ENCODE data around the gene SUSD6.
"Not testable (repeated sequence)": the region's sequence is repeated elsewhere in the genome, so short reads cannot be mapped to it uniquely, and the experiment has no call there.

The SUSD6 gene

DNA sequence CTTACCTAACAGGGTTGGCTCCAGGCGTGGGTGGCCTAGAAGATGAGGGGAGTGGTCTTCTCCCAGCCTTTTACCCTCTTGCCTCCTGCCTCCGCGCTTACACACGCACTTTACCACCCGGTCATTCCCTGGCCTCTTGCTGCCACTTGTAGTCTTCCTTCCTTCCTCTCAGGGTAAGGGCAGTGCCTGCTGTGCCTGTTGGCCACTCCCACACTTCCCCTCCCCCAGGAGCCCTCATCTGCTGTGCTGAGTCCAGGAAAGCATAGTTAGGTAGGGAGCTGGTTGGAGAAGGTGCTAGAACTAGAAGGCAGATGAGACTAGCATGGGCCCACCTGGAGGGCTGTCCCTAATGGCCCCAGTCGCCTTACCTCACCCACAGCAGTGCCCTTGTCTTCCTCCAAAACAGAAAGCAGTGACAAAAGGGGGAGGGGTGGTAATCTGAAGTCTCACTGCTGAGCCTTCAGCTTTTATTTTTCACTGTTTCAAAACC is 101.2 kb downstream of the SUSD6 start:
- DNase-seq (ENCODE audit: low spot score), result no peak

DNA sequence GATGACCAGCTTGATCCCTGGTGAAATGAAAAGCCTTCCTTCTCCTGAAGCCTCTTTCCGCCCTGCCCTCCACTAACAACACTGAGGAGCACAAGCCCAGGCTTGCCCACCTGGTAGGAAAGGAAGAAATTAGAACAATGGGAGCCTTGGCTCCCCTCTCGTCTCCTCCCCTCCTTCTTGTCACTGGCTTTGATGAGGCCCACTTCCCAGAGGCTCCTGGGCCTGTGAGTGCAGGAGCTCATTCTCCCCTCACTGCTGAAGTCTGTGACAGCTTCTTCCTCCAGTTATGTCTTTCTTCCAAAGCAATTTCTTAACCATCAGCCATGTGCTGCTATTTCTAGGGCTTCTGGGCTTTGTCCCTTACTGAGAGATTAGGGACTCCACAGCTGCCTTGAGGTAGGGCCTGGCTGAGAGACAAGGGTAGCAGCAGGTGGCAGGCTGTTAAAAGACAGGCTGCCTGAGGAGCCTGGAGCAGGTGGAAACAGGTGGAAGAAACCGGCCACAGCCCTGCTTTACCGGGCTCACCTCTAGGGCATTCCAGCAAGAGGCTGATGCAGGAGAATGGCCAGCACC is 101.9 kb downstream of the SUSD6 start:
- DNase-seq (ENCODE audit: low spot score), result no peak

DNA sequence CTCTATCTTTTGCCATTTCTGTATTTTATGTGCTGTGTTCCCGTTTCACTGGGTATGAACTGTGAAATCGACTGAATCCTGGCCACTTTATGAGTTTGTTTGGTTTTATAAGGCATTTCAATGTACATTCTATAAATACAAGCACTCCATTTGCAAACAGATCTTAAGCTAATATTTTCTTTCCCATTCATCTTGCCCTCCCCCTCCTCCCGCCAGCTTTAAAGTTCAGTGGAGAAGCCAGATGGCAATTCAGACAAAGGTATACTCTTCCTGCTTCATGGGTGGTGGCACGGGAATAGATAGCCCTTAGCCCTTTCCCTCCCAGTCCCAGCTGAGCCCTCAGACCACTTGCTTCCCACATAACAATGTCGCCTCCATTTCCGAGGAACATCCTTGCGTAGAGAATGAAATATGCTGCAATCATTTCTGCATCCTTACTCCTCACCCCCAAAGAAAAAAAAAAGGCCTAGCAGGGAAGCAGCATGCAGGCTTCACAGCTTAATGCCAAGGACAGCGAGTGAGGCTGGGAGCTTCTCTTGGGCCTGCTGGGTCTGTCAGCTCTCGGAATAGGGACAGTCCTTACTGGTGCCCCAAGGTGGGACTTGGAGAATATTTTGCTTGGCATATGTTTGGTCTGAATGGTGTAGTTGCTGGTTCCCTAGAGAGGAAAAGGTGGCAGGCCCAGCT is 102.7 kb downstream of the SUSD6 start:
- no peak for DNase-seq (ENCODE audit: low spot score)

DNA sequence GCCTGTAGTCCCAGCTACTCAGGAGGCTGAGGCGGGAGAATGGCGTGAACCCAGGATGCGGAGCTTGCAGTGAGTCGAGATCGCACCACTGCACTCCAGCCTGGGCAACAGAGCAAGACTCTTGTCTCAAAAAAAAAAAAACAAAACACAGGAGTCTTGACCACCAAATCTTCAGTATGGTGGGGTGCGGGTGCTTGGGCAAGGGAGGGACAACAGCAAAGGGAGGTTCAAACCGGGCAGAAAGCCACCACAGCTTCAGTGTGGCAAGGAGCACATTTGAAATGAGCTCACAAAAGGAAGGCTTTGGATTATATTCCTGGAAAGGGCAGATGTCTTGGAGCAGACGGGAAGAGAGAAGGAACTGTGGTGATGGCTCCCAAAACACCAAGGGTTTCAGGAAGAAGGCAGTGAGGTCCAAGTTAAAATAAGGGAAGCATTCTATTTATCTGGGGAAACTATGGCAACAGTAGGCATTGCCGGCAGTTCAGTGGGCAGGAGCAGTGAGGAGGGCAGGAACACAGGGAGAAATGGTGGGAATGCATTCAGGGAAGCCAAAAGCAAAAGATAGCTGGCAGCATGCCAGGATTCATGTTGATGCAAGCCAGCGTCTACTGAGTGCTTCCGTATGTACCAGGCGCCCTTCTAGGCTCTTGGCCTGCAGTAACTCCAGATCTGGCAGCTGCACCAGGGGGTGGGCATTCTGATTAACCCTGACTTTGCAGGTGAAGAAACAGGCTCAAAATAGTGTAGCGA is 104.5 kb downstream of the SUSD6 start:
- DNase-seq (ENCODE audit: low spot score), result no peak

DNA sequence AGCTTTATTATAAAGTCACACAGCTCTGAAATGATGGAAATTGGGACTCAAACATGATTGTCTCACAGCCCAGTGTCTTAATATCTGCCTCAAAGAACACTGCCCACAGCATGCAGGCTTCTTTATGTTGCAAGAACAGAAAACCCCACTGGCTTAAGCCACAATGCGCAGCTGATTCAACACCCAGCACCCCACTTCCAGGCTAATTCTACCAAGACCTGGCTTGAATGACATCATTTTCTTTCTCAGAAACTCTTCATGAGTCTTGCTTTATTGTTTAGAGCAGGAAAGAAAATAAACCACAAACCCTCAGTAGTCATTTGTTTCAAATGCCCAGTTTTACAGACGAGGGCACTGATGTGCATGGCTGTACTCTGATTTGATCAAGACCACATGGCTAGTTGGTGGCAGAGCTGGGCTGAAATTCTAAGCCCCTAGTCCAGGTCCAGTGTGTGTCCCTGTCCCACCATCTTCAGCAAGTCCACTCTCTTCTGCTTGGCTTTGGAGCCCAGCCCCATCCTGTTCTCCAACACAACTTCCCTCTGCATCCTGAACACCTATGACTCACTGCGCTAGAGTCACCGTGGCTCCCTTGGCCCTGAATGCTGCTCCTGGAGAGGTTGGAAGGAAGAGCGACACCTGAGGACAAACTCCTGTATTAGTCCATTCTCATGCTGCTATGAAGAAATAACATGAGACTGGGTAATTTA is 105.2 kb downstream of the SUSD6 start:
- DNase-seq (ENCODE audit: low spot score), result peak; percentile 16

DNA sequence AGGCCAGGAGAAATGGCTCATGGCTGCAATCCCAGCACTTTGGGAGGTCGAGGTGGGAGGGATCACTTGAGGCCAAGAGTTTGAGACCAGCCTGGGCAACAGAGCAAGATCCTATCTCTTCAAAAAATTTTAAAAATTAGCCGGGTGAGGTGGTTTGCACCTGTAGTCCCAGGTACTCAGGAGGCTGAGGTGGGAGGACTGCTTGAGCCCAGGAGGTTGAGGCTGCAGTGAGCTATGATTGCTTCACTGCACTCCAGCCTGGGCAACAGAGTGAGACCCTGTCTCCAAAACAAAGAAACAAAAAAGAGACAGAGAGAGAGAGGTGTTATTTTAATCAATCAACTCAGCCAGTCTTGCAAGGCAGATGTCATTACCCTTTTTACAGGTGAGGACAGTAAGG is 107.2 kb downstream of the SUSD6 start:
- DNase-seq (ENCODE audit: low spot score), result not testable (repeated sequence)

DNA sequence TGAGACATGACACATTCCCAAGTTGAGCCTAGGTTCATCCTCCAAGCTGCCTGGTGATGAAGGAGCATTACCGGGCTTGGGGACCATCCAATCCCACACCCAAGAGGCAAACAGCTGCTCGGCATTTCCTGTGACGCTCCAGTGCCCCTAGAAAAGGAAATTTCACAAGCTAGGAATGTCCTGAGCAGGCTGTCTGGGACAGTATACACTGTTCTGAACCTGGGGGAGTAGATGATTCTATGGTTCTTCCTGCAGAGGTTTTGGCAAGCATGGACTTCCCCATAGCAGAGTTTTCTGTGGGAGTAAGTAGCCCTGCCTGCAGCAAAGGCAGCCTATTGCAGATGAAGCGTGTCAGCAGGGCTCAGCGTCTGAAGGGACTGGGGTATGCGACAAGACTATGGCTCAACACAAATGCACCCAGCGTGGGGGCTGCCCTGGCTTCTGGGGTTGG is 108.1 kb downstream of the SUSD6 start:
- DNase-seq (ENCODE audit: low spot score), result no peak

DNA sequence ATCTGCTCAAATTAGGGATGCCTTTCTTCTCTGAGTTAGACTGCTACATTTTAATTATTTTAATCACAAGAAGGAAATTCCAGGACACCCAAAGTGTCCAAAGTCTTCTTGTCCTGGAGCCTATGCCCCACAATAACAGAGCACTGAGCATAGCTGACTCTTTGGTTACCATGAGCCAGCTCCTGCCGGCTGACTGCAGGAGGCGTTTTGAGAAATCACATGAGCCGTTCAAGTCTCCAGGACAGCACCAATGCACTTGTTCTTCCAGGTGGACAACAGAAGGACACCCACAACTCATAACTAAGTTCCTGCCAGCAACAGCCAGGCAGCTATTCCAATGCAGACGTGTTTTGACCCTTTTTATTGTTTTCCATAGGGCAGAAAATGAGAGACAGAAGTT is 109.5 kb downstream of the SUSD6 start:
- no peak for DNase-seq (ENCODE audit: low spot score)

DNA sequence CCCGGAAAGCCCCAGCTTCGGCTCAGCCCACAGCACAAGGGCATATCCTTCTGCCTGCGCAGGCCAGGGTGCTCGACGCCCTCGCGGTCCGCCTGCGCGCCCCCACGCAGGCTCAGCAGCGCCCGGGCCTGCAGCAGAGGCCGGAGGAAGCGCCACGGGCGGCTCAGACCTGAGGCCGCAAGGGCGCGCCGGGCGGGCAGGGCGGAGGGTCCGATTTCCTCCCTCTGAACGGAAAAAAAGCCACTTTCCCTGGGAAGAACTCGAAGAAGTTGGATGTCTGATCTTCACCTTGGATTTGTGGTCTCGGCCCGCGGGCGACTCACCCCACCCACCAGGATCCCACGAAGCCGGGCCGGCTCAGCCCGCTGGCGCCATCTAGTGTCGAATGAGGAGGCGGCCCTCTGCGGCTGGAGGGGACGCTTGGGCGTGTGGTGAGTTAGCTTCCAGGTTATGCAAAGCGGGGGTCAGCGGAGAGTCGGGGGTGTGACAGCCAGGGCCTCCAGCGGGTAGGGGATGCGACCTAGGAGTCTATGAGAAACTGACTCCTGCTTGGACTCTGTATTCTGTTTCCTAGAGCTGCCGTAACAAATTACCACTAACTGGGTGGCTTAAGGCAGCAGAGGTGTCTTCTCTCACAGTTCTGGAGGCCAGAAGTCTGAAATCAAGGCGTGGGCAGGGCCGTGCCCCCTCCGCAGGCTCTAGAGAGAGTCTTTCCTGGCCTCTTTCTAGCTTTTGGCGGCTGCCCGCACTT is 115.5 kb downstream of the SUSD6 start:
- DNase-seq (ENCODE audit: low spot score), result peak; percentile 69

DNA sequence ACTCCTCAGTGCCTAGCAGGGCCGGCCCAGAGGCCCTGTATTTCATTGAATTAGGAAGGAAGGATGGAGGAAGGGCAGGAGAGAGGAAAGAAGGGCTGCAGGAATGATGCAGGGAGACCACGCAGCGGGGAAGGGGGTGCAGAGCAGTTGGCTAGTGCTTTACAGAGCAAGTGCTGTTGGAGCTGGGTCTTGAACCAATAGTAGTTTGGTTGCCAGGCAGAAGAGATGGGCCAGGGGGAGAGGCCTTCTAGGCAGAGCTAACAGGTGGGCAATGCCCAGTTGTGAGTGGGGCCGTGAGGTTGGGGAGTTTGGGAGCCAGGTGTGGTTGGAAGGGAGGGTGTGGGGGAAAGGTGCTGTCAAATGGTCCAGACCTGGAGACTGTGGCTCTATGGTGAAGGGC is 116.5 kb downstream of the SUSD6 start:
- DNase-seq (ENCODE audit: low spot score), result no peak

DNA sequence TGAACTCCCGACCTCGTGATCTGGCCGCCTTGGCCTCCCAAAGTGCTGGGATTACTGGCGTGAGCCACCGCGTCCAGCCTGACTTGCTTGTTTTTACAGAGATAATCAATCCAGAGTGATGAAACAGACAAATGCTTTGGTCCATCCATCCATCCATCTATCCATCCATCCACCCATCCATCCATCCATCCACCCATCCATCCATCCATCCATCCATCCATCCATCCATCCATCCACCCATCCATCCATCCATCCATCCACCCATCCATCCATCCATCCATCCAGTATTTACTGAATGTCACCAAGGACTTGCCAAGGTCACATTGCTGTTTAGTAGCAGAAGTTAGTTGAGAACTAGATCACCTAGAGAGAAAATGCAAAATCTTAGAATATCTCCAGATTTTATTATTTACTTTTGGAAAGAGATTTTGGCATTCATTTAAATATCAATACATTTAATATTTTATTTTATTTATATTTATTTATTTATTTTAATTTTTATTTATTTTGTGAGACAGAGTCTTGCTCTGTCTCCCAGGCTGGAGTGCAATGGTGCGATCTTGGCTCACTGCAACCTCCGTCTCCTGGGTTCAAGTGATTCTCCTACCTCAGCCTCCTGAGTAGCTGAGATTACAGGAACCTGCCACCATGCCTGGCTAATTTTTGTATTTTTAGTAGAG is 120.7 kb downstream of the SUSD6 start:
- DNase-seq (ENCODE audit: low spot score), result not testable (repeated sequence)

DNA sequence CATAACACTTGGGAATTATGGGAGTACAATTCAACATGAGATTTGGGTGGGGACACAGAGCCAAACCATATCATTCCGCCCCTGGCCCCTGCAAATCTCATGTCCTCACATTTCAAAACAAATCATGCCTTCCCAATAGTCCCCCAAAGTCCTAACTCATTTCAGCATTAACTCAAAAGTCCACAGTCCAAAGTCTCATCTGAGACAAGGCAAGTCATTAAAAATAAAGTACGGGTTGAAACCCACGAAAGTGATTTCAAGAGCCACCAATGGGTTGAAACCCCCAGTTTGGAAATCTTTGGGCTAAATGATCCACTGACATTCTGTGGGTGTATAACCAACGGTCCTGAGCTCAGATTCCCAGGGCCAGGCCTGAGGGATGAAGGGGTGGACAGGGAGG is 125.0 kb downstream of the SUSD6 start:
- DNase-seq (ENCODE audit: low spot score), result not testable (repeated sequence)

DNA sequence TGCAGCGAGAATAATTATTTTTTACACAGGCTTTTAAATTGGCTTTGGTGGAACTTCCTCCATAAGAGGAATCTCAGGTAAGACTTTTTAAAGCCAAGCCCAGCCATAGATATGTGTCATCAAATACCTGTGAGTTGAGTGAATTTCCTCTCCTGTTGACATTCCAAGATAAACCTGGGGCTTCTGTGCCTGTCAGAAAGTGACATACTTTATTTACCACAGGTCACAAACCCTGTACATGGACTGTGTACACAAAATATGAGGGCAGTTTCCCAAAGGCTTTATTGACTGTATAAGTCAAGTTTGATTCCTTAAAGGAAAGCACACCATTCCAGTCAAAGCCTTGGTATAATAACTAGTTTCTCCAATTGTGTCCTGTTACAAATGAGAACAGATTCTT is 129.7 kb downstream of the SUSD6 start:
- peak; percentile 71 for DNase-seq (ENCODE audit: low spot score)

DNA sequence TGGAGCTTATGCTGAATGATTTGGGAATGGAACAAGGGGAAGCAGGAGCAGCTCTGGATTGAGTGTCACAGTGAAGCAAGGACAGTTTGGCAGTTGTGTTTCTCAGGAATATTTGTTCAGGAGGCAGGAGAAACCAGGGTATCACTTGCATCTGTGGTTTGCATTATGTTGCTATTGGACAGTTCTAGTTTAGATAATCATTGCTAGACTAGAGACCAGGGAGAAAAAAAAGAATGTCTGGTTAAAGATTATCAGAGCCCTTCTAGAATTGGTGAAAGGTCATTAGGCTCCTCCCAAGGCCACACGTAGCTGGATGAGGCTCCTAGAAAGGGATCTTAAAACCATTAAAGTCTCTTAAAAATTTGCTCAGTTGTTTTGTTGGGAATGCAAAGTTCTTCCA is 138.6 kb downstream of the SUSD6 start:
- peak; percentile 52 for DNase-seq (ENCODE audit: low spot score)

DNA sequence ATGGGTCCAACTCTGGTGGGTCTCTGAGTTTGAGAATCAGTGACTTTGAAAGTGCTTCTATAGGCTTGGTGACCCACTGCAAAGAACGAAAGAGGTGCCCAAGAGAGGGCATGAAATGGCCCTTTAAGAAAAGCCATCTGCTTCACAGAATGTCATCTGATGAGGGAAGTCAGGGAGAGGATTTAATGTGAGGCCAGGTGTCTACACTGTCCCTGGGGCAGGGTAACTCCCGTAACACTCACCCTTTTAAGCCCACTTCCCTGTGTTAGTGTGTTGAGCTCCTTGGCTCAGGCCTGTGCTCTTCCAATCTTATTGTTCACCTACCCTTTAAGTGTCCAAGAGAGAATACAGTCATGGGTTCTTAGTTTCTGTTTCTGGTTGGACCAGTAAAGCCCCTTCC is 139.1 kb downstream of the SUSD6 start:
- DNase-seq (ENCODE audit: low spot score), result no peak

DNA sequence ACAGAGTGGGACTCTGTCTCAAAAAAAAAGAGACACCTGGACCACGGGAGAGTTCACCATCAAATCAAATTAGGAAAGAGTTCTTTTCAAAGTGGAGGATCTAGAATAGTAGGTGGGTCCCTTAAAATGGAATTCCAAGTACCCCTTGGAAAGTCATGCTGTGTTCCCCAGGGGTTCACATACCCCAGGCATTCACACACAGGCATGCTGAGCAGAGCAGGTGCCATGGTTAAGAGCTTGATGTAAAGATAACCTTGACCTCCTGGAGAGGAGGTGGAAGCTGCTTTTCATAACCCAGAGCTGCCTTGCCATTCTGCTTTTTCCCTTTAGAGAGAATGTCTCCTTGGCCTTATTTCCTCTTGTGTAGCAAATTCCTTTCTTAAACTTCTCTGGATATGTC is 141.4 kb downstream of the SUSD6 start:
- DNase-seq (ENCODE audit: low spot score), result no peak

DNA sequence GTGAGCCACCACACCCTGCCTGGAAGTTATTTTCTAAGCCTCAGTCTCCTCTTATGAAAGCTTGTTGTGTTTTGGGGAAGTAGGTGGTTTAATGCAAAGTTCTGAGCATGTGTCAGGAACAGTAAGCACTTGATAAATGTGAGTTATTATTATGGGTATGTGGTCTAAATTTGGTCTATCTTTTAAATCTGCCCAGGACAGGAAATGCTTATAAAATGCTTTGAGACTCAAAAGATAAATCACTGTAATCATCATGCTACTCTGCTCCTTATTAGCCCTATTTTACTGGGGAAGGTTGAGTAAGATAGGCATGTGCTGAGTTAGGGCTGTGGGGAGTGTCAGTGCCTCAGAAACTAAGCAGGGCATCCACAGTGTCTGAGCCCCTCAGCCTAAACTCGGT is 142.5 kb downstream of the SUSD6 start:
- no peak for DNase-seq (ENCODE audit: low spot score)

DNA sequence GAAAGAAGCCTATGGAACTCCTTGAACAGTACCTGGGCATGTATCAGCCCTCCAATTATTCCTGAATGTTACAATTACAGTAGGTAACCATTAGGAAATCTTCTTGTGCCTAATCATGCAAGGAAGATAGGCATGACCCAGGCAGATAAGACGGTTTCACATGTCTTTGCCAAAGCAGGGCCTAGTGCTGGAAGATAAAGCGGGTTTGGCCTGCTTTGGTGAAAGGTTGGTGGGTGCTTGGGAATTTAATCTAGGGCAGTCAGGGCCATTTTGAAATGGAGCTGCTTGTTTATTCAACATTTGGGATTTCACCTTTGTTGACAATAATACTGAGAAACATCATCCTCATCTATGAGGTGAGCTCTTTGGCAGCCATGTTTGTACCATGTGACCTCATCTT is 143.1 kb downstream of the SUSD6 start:
- no peak for DNase-seq (ENCODE audit: low spot score)

DNA sequence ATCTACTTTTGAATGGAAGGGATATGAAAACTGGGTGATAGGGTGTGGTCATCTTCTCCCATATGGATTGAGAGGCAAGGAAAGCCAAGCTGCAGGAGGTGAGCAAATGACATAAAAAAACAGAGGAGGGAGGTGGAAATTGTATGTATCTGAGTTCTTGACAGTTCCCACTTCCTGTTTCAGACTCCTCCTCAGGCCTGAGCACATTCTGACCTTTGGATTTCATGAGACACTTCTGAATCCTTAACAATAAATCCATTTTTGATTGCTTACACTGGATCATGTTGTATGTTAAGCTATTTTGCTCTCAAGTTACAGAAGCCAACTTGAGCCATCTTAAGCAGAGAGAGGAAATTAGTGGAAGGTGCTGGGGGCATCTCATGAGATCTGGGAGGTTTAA is 143.9 kb downstream of the SUSD6 start:
- DNase-seq (ENCODE audit: low spot score), result no peak

DNA sequence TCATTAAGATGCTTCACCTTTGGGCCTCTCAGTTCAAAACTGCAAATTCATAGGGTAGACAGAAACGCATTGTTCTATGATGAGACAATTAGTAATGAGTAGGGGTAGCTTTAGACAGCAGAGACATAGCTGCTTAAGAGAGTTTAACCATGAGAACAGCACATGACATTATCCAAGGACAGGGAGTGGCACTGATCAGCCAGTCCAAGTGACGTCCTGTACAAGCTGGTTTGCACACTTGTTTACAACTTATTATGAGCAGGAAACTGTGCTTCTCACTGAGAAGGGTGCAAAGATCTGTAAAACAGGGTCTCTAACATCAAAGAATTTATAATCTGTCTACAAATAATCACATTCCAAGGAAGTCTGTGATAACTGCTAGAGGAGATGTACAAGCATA is 144.4 kb downstream of the SUSD6 start:
- DNase-seq (ENCODE audit: low spot score), result no peak

DNA sequence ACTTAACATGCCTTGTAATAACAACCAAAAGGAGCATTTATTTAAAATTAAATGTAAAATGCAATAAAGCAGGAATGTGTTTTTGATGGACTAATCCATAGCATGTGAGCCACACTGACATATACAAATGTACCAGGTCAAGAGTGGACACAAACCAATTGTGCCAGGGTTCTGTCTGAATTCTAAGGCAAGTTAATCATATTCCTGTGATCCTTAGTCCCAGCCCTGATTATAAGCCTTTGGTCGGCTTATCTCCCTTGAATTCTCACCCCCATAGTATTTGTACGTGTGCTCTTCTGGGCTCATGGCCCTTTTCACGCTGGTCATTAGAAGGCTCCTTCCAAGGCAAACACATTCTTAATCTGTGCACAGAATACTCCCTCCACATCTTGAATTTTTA is 144.9 kb downstream of the SUSD6 start:
- DNase-seq (ENCODE audit: low spot score), result no peak
